ENCODE measurements around the gene TMEM132D.

Gene TMEM132D

GRCh38 chr12:129729170-129729569 lies 174.7 kb downstream of the TMEM132D start:
- no peak for TF ChIP-seq CTCF (IDR thresholded peaks at IDR 0.05; ENCODE audit: low read depth, low read length)
- DNase-seq (ENCODE audit: extremely low read depth, low read depth) = no peak

GRCh38 chr12:129727100-129727499 lies 176.7 kb downstream of the TMEM132D start:
- no peak for TF ChIP-seq CTCF (IDR thresholded peaks at IDR 0.05; ENCODE audit: low read depth, low read length)
- DNase-seq (ENCODE audit: extremely low read depth, low read depth) = no peak

DNA sequence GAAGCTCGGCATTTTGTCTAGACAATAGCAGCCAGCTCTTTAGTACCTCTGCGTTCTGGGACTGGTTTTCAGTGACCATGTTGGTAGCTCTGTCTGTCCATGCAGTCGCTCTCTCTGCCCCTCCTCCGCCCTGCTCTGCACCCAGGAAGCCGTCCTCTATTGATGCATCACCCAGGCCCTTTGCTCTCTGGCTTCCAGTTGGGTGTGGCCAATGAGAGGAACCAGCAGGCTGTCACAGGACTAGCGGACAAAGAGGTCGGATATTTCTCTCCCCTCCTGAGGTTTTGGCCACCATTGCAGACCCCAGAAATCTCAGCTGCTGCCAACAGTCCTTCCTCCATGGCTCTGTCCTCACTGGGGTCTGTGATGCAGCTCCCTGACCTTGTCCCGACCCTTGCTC lies 180.6 kb downstream of the TMEM132D start:
- no peak for TF ChIP-seq CTCF (IDR thresholded peaks at IDR 0.05; ENCODE audit: low read depth, low read length)
- no peak for DNase-seq (ENCODE audit: extremely low read depth, low read depth)

- TF ChIP-seq CTCF (IDR thresholded peaks at IDR 0.05; ENCODE audit: low read depth, low read length) = no peak
- no peak for DNase-seq (ENCODE audit: extremely low read depth, low read depth)
These were observed 183.2 kb downstream of the TMEM132D start for GRCh38 chr12:129720618-129721017.

DNA sequence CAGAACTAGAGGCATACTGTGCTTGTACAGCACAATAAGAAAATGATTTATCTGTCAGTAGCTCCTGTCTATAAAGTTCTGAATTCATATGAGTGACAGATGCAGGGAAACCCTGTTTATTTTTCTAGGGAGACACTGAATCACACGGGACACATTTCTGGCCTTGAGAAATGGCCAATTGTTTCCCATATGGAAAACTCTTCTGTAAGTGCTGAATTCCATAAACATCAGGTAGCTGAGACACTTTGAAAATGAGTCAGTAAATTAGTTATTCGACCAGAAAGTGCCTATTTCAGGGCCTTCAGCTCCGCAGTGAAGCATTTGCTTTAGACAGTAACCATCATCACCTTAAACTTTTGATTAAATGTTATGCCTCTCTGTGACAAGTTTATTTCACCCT lies 184.4 kb downstream of the TMEM132D start:
- no peak for DNase-seq (ENCODE audit: extremely low read depth, low read depth)
- no peak for TF ChIP-seq CTCF (IDR thresholded peaks at IDR 0.05; ENCODE audit: low read depth, low read length)

DNA sequence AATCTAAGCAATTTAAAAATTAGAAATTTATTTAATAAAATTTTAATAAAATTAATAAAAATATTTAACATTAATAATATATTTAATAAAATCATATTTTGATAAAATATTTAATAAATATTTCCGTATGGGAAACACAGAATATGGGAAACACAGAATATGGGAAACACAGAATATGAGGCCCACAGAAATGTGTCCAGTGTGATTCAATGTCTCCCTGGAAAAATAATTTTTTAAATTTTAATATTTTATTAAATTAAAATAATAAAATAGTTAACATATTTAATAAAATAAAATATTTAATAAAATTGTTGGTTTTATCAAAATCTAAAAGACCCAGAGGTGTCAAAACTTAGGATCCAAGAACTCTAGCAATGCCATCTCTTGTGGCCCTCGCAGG lies 186.4 kb downstream of the TMEM132D start:
- DNase-seq (ENCODE audit: extremely low read depth, low read depth) = no peak
- TF ChIP-seq CTCF (IDR thresholded peaks at IDR 0.05; ENCODE audit: low read depth, low read length) = no peak

DNA sequence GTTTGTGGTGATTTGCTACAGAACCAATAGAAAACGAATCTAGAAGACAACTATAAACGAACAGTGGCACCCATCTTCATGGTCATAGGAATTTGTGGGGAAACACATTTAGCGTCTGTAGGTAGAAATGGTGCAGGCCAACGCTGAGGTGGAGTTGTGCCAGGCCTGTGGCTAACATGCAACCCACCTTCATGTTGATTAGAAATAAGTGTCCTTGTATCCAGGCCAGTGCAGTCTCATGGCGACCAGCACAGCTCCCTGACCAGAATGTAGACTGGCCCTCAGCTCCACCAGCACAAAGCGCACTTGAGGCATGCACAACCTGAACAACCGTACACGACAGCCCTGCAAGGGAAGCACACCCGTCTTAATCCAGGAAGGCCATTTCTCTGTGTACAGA lies 187.0 kb downstream of the TMEM132D start:
- no peak for DNase-seq (ENCODE audit: extremely low read depth, low read depth)
- no peak for TF ChIP-seq CTCF (IDR thresholded peaks at IDR 0.05; ENCODE audit: low read depth, low read length)
